HCT116 (cell line): ENCODE data around the gene THADA. TPM values are rescaled to one million over a fixed set of nuclear protein-coding genes. Genes with fewer than 3 reads are reported as not detected.

Source experiments
- ATAC-seq: fragments of 200-7000 bp; cut with Tn5 transposase; 2 replicates; pipeline ENCODE4 v1.9.1; 2020; ENCODE audit warnings: mild to moderate bottlenecking, moderate library complexity
- BruUV-seq: library from RNA; stranded (reverse); fragments of 400-500 nt; replicated peaks from 2 replicates; lab custom pipeline; 2021; lab: Mats Ljungman, UMichigan
- CTCF ChIA-PET: fragments of 300-600 bp; sonication (Branson Sonifier 250); formaldehyde crosslinking; loops from one replicate; lab custom pipeline; 2021; ENCODE audit warnings: antibody characterized with exemption; lab: Charles Lee
- POLR2A ChIA-PET: fragments of 300-600, 350-600 bp; sonication (Branson Sonifier 250); formaldehyde crosslinking; loops from one replicate; lab custom pipeline; 2021; ENCODE audit warnings: antibody characterized with exemption; lab: Charles Lee
- RAD21 ChIA-PET, 2 experiments: fragments of 300-600 bp; sonication (Branson Sonifier 250); formaldehyde crosslinking; loops; one replicate each; lab custom pipeline; 2023; ENCODE audit warnings: low total read pairs in 2 of 2; ENCODE audit not compliant: uncharacterized antibody in 2 of 2, unreplicated experiment in 2 of 2, low non-redundant PET in 1 of 2; lab: Charles Lee
- DNase-seq: peaks from one replicate; pipeline ENCODE4 v3.0.0-alpha.2; 2010; ENCODE audit warnings: low read depth, low spot score
- H2AFZ ChIP-seq: fragments of 200-600 bp; shearing (Covaris generic), sonication (generic); 2 replicates; pipeline ENCODE4 v1.6.1; 2017; ENCODE audit warnings: low read depth, mixed run types, mixed read lengths, antibody characterized with exemption, low read length; ENCODE audit not compliant: poor library complexity, severe bottlenecking
- H3K27ac ChIP-seq: 2 replicates; pipeline ENCODE4 v1.5.1; 2012; ENCODE audit warnings: low read depth, low read length
- H3K27me3 ChIP-seq: fragments of 200-600 bp; sonication (generic); 2 replicates; pipeline ENCODE4 v1.6.1; 2016; ENCODE audit warnings: mixed run types, low read length, mixed read lengths; ENCODE audit not compliant: insufficient read depth
- H3K36me3 ChIP-seq, 2 experiments: fragments of 200-500 bp in 1 of 2; fragments of 200-600 bp in 1 of 2; sonication (Bioruptor generic) in 1 of 2; sonication (generic) in 1 of 2; 2 replicates each; pipeline versions ENCODE4 v1.5.1 to v1.6.1; 2014 to 2016; ENCODE audit warnings: low read length in 2 of 2, inconsistent platforms in 1 of 2, mixed read lengths in 1 of 2, mixed run types in 1 of 2; ENCODE audit not compliant: insufficient read depth in 2 of 2, control insufficient read depth in 1 of 2
- H3K4me1 ChIP-seq, 2 experiments: fragments of 200-600 bp in 1 of 2; sonication (generic) in 1 of 2; 2 replicates each; pipeline versions ENCODE4 v1.5.1 to v1.6.1; 2012 to 2017; ENCODE audit warnings: low read length in 2 of 2, inconsistent platforms in 1 of 2, mild to moderate bottlenecking in 1 of 2, mixed read lengths in 1 of 2, mixed run types in 1 of 2, moderate library complexity in 1 of 2; ENCODE audit not compliant: insufficient read depth in 2 of 2, control insufficient read depth in 1 of 2
- H3K4me2 ChIP-seq: fragments of 200-600 bp; sonication (generic); 2 replicates; pipeline ENCODE4 v1.6.1; 2017; ENCODE audit warnings: mixed run types, low read length, mixed read lengths
- H3K4me3 ChIP-seq, 2 experiments: fragments of 200-600 bp in 1 of 2; sonication (generic) in 1 of 2; replicated peaks in 1 of 2; 2 replicates each; pipeline ENCODE4 v1.5.1; 2011 to 2016; ENCODE audit warnings: low read length in 2 of 2, control low read depth in 1 of 2, low read depth in 1 of 2, mild to moderate bottlenecking in 1 of 2, mixed read lengths in 1 of 2, mixed run types in 1 of 2
- H3K79me2 ChIP-seq: fragments of 200-600 bp; sonication (generic); 2 replicates; pipeline ENCODE4 v1.6.1; 2017; ENCODE audit warnings: mild to moderate bottlenecking, mixed run types, low read length, moderate library complexity, mixed read lengths; ENCODE audit not compliant: insufficient read depth
- H3K9ac ChIP-seq: fragments of 200-600 bp; sonication (generic); 2 replicates; pipeline ENCODE4 v1.6.1; 2016; ENCODE audit warnings: low read length, mixed read lengths
- H3K9me2 ChIP-seq: fragments of 200-600 bp; sonication (generic), shearing (Covaris generic); 2 replicates; pipeline ENCODE4 v1.6.1; 2017; ENCODE audit warnings: mixed run types, mild to moderate bottlenecking, moderate library complexity; ENCODE audit not compliant: insufficient read depth
- H3K9me3 ChIP-seq, 2 experiments: fragments of 200-500 bp in 1 of 2; fragments of 200-600 bp in 1 of 2; sonication (Bioruptor generic) in 1 of 2; sonication (generic) in 1 of 2; 2 replicates each; pipeline ENCODE4 v1.6.1; 2014 to 2017; ENCODE audit warnings: low read length in 2 of 2, mixed read lengths in 2 of 2, inconsistent platforms in 1 of 2, low read depth in 1 of 2, mild to moderate bottlenecking in 1 of 2, mixed run types in 1 of 2, moderate library complexity in 1 of 2; ENCODE audit not compliant: control insufficient read depth in 1 of 2, insufficient read depth in 1 of 2
- H4K20me1 ChIP-seq: fragments of 200-600 bp; sonication (generic), shearing (Covaris generic); 2 replicates; pipeline ENCODE4 v1.6.1; 2017; ENCODE audit warnings: mixed run types, mild to moderate bottlenecking, moderate library complexity; ENCODE audit not compliant: insufficient read depth
- ATF3 ChIP-seq: IDR thresholded peaks from 2 replicates; pipeline ENCODE4 v1.6.1; 2012
- CBX3 ChIP-seq: IDR thresholded peaks from 2 replicates; pipeline ENCODE4 v1.6.1; 2012; ENCODE audit warnings: low read depth
- EGR1 ChIP-seq: IDR thresholded peaks from 2 replicates; pipeline ENCODE4 v1.6.1; 2012; ENCODE audit warnings: low read depth
- EZH2 ChIP-seq: fragments of 200-600 bp; sonication (generic); IDR thresholded peaks from 2 replicates; pipeline ENCODE4 v1.6.1; 2017; ENCODE audit warnings: antibody characterized with exemption, mixed run types
- EZH2phosphoT487 ChIP-seq: fragments of 200-600 bp; IDR thresholded peaks from 2 replicates; pipeline ENCODE4 v1.6.1; 2018; ENCODE audit warnings: antibody characterized with exemption, borderline replicate concordance
- JUND ChIP-seq: IDR thresholded peaks from 2 replicates; pipeline ENCODE4 v1.6.1; 2012
- POLR2A ChIP-seq: IDR thresholded peaks from 2 replicates; pipeline ENCODE4 v1.7.0; 2011; ENCODE audit warnings: borderline replicate concordance; ENCODE audit not compliant: insufficient read depth, insufficient read length; ENCODE audit errors: extremely low read depth
- RAD21 ChIP-seq: IDR thresholded peaks from 2 replicates; pipeline ENCODE4 v1.6.1; 2012; ENCODE audit warnings: low read depth, mild to moderate bottlenecking
- SIN3A ChIP-seq: IDR thresholded peaks from 2 replicates; pipeline ENCODE4 v1.6.1; 2012; ENCODE audit warnings: low read depth
- SP1 ChIP-seq: IDR thresholded peaks from 2 replicates; pipeline ENCODE4 v1.6.1; 2012; ENCODE audit warnings: low read depth
- SRF ChIP-seq: IDR thresholded peaks from 2 replicates; pipeline ENCODE4 v1.6.1; 2012; ENCODE audit warnings: low read depth
- TCF7L2 ChIP-seq: IDR thresholded peaks from 2 replicates; pipeline ENCODE4 v1.7.0; 2011; ENCODE audit warnings: borderline replicate concordance, inconsistent platforms; ENCODE audit not compliant: insufficient read depth, insufficient read length; ENCODE audit errors: extremely low read depth
- YY1 ChIP-seq: IDR thresholded peaks from 2 replicates; pipeline ENCODE4 v1.6.1; 2011; ENCODE audit warnings: low read length, low read depth, moderate library complexity, mild to moderate bottlenecking; ENCODE audit not compliant: insufficient replicate concordance; ENCODE audit errors: extremely low read depth
- ZBTB33 ChIP-seq: IDR thresholded peaks from 2 replicates; pipeline ENCODE4 v1.6.1; 2011; ENCODE audit warnings: mild to moderate bottlenecking, low read length, moderate library complexity; ENCODE audit not compliant: insufficient replicate concordance; ENCODE audit errors: extremely low read depth
- ZFX ChIP-seq: fragments of 450-650 bp; IDR thresholded peaks from 2 replicates; pipeline ENCODE4 v1.6.1; 2017
- ZNF274 ChIP-seq: fragments of 200-500 bp; sonication (Bioruptor generic); IDR thresholded peaks from 2 replicates; pipeline ENCODE4 v1.6.1; 2014; ENCODE audit warnings: mild to moderate bottlenecking, low read depth, low read length, inconsistent platforms
- intact Hi-C: fragments of 100-400 bp; cut with micrococcal nuclease; formaldehyde crosslinking; loops from 2 replicates; pipeline ENCODE4 v1.10.0; 2022
- total RNA-seq: library from RNA; stranded (reverse); gene quantifications from one replicate; pipeline ENCODE4 v1.2.1, GENCODE V29; 2021; ENCODE audit not compliant: unreplicated experiment
- TF ChIP-seq, protein P1 (sequence below): IDR thresholded peaks from 2 replicates; pipeline ENCODE4 v1.6.1; 2012; ENCODE audit warnings: low read depth

Gene THADA
- total RNA-seq, 1 experiment from 2014 or later = 30.7 TPM

DNA sequence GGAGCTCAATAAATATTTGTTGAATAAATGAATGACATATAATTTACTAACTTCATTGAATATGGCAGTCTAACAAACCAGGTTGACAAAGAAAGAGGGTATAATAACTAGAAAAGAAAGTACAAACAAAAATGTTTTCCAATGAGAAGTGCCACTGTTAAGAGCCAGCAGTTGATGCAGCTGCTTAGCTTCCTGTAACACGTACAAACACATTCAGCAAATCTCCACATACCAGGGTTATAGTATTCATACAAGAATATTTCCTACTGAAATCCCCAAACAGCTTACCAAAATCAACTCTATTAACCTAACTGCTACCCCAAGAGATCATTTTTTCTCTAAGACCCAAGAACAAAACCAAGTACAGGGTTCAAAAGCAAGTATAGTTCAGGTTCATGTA is 77.7 kb downstream of the THADA start:
- ChIA-PET POLR2A (interaction anchor here (0.6 kb wide), 1 partner anchor 292 kb away, joined by 3 read pairs; the partner anchor contains the start of gene ZFP36L2), CTCF (no interaction called here), RAD21 (no interaction called here)
- intact Hi-C loops = no loop called here
- Histone ChIP-seq H3K36me3 (no peaks in the 10 kb centered on the region), H2AFZ (no peak overlapping the region), H4K20me1 (peaks cover 4% of the 10 kb centered on the region; the same call in 1 of the 2 replicates), H3K27me3 (no peaks in the 10 kb centered on the region), H3K79me2 (no peaks in the 10 kb centered on the region), H3K9me2 (no peaks in the 10 kb centered on the region), H3K4me1 (no peaks in the 10 kb centered on the region), H3K9me3 (no peaks in the 10 kb centered on the region), H3K4me3 (no peak overlapping the region), H3K4me2 (no peak overlapping the region), H3K9ac (no peak overlapping the region), H3K27ac (no peak overlapping the region)
- BruUV-seq = no TSS peak
- DNase-seq (no peak), ATAC-seq (no peak)
- TF ChIP-seq ZNF274 (no peak), POLR2A (no peak), ATF3 (no peak), EZH2phosphoT487 (no peak), RAD21 (no peak), JUND (no peak), SRF (no peak), EZH2 (no peak), EGR1 (no peak), CBX3 (no peak), ZBTB33 (no peak), SP1 (no peak), ZFX (no peak), YY1 (no peak), TCF7L2 (no peak), SIN3A (no peak)
- TF ChIP-seq, protein P1, sequence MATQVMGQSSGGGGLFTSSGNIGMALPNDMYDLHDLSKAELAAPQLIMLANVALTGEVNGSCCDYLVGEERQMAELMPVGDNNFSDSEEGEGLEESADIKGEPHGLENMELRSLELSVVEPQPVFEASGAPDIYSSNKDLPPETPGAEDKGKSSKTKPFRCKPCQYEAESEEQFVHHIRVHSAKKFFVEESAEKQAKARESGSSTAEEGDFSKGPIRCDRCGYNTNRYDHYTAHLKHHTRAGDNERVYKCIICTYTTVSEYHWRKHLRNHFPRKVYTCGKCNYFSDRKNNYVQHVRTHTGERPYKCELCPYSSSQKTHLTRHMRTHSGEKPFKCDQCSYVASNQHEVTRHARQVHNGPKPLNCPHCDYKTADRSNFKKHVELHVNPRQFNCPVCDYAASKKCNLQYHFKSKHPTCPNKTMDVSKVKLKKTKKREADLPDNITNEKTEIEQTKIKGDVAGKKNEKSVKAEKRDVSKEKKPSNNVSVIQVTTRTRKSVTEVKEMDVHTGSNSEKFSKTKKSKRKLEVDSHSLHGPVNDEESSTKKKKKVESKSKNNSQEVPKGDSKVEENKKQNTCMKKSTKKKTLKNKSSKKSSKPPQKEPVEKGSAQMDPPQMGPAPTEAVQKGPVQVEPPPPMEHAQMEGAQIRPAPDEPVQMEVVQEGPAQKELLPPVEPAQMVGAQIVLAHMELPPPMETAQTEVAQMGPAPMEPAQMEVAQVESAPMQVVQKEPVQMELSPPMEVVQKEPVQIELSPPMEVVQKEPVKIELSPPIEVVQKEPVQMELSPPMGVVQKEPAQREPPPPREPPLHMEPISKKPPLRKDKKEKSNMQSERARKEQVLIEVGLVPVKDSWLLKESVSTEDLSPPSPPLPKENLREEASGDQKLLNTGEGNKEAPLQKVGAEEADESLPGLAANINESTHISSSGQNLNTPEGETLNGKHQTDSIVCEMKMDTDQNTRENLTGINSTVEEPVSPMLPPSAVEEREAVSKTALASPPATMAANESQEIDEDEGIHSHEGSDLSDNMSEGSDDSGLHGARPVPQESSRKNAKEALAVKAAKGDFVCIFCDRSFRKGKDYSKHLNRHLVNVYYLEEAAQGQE = no peak
